ENCODE data around the gene MACROH2A1. TPM values are rescaled to one million over a fixed set of nuclear protein-coding genes. Genes with fewer than 3 reads are reported as not detected.

The MACROH2A1 gene
- total RNA-seq, 1 donor from 2014 or later, result 123 TPM

GRCh38 chr5:135393229-135393628, 5.8 kb downstream of the MACROH2A1 start:
- peaks cover 10% of the 10 kb centered on the region for H3K36me3 Mint-ChIP-seq (ENCODE audit: unreplicated experiment)
- no peak overlapping the region for H3K27ac Mint-ChIP-seq (ENCODE audit: unreplicated experiment)
- H3K9me3 Mint-ChIP-seq (ENCODE audit: unreplicated experiment), result no peaks in the 10 kb centered on the region
- no peak overlapping the region for H3K4me3 Mint-ChIP-seq (ENCODE audit: unreplicated experiment)
- DNase-seq (ENCODE audit: extremely low spot score, unreplicated experiment), result no peak
- H3K4me1 Mint-ChIP-seq (ENCODE audit: unreplicated experiment), result peaks cover 43% of the 10 kb centered on the region
- H3K27me3 Mint-ChIP-seq (ENCODE audit: unreplicated experiment), result no peaks in the 10 kb centered on the region
- TF ChIP-seq, protein P1, sequence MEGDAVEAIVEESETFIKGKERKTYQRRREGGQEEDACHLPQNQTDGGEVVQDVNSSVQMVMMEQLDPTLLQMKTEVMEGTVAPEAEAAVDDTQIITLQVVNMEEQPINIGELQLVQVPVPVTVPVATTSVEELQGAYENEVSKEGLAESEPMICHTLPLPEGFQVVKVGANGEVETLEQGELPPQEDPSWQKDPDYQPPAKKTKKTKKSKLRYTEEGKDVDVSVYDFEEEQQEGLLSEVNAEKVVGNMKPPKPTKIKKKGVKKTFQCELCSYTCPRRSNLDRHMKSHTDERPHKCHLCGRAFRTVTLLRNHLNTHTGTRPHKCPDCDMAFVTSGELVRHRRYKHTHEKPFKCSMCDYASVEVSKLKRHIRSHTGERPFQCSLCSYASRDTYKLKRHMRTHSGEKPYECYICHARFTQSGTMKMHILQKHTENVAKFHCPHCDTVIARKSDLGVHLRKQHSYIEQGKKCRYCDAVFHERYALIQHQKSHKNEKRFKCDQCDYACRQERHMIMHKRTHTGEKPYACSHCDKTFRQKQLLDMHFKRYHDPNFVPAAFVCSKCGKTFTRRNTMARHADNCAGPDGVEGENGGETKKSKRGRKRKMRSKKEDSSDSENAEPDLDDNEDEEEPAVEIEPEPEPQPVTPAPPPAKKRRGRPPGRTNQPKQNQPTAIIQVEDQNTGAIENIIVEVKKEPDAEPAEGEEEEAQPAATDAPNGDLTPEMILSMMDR (IDR thresholded peaks at IDR 0.05), result no peak

DNA sequence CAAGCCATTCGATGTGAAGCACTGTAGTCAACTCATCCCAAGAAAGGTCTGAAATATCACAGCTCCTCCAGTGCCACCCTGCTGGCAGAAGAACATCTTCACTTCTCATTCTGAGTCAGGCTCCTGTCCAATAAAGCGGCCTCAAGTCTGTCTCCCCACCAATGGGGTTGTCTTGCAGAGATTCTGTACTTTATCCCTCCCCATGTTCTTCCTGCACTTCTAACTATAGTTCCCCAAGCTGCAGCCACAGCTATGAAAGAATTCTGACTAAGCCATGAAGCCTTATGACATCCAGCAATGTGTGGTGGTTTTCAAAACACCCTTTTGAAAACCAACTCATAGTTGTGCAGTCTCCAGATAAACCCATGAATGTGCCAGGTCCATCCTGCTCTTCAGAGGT, 6.8 kb downstream of the MACROH2A1 start:
- TF ChIP-seq, protein P1 (IDR thresholded peaks at IDR 0.05), result no peak
- peaks cover 13% of the 10 kb centered on the region for H3K36me3 Mint-ChIP-seq (ENCODE audit: unreplicated experiment)
- no peak overlapping the region for H3K4me3 Mint-ChIP-seq (ENCODE audit: unreplicated experiment)
- peak overlapping the region; percentile 50 for H3K27ac Mint-ChIP-seq (ENCODE audit: unreplicated experiment)
- H3K9me3 Mint-ChIP-seq (ENCODE audit: unreplicated experiment), result no peaks in the 10 kb centered on the region
- no peak for DNase-seq (ENCODE audit: extremely low spot score, unreplicated experiment)
- H3K27me3 Mint-ChIP-seq (ENCODE audit: unreplicated experiment), result no peaks in the 10 kb centered on the region
- peaks cover 38% of the 10 kb centered on the region for H3K4me1 Mint-ChIP-seq (ENCODE audit: unreplicated experiment)

DNA sequence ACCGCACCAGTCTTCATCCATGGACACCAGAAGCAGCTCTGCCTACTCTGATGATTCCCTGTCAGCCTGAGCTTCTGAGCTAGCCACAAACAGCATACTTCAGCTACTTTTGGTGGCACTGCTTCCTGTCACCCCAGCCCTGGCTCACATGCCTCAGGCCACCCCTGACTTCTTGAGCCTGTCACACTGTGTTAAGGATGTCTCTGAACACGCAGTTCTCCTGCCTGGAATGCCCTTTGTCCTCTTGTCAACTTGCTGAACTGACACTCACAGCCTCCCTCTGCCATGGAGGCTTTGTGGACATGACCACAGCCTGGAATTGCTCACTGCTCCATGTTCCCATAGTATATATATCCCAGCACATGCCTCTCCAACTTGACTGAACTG, 7.2 kb downstream of the MACROH2A1 start:
- peaks cover 13% of the 10 kb centered on the region for H3K36me3 Mint-ChIP-seq (ENCODE audit: unreplicated experiment)
- H3K27me3 Mint-ChIP-seq (ENCODE audit: unreplicated experiment), result no peaks in the 10 kb centered on the region
- TF ChIP-seq, protein P1 (IDR thresholded peaks at IDR 0.05), result no peak
- DNase-seq (ENCODE audit: extremely low spot score, unreplicated experiment), result peak; percentile 53
- H3K9me3 Mint-ChIP-seq (ENCODE audit: unreplicated experiment), result no peaks in the 10 kb centered on the region
- peak overlapping the region; percentile 50 for H3K27ac Mint-ChIP-seq (ENCODE audit: unreplicated experiment)
- H3K4me3 Mint-ChIP-seq (ENCODE audit: unreplicated experiment), result no peak overlapping the region
- H3K4me1 Mint-ChIP-seq (ENCODE audit: unreplicated experiment), result peaks cover 38% of the 10 kb centered on the region

GRCh38 chr5:135391116-135391868, 7.7 kb downstream of the MACROH2A1 start:
- TF ChIP-seq, protein P1 (IDR thresholded peaks at IDR 0.05), result no peak
- no peak for DNase-seq (ENCODE audit: extremely low spot score, unreplicated experiment)
- Mint-ChIP-seq H3K4me3 (ENCODE audit: unreplicated experiment) (no peak overlapping the region), H3K27ac (ENCODE audit: unreplicated experiment) (peak overlapping the region; percentile 50), H3K27me3 (ENCODE audit: unreplicated experiment) (no peaks in the 10 kb centered on the region), H3K9me3 (ENCODE audit: unreplicated experiment) (no peaks in the 10 kb centered on the region), H3K4me1 (ENCODE audit: unreplicated experiment) (peaks cover 43% of the 10 kb centered on the region), H3K36me3 (ENCODE audit: unreplicated experiment) (peaks cover 18% of the 10 kb centered on the region)

DNA sequence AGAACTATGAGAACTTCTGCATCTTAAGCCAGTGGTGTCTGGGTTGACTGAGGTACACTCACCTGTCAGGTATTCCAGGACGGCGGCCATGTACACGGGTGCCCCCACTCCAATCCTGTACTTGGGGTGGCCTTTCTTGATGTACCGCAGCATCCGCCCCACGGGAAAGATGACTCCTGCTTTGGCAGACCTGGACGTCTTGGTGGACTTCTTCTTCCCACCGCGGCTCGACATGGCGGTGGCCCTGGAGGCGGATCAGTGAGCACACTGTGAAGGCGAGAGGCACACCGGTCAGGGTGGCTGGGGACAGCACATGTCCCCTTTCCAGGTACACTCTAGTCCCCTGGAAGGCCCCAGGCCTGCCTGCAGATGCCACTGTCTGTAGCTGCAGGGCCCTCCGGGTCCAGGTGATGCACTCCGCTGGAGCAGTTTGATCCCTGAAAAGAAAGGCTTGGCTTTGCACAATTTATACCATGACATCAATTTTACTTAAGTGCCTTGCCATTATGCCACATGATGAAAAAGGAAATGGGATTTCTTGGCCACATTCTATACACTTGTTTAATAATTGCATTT, 10.1 kb downstream of the MACROH2A1 start:
- Mint-ChIP-seq H3K27ac (ENCODE audit: unreplicated experiment) (no peak overlapping the region), H3K27me3 (ENCODE audit: unreplicated experiment) (no peaks in the 10 kb centered on the region)

More for the DNA sequence above, 10.1 kb downstream of the MACROH2A1 start:
- Mint-ChIP-seq H3K9me3 (ENCODE audit: unreplicated experiment) (no peaks in the 10 kb centered on the region), H3K36me3 (ENCODE audit: unreplicated experiment) (peaks cover 27% of the 10 kb centered on the region), H3K4me3 (ENCODE audit: unreplicated experiment) (no peak overlapping the region), H3K4me1 (ENCODE audit: unreplicated experiment) (peaks cover 34% of the 10 kb centered on the region)
- TF ChIP-seq, protein P1 (IDR thresholded peaks at IDR 0.05), result no peak
- peak; percentile 66 for DNase-seq (ENCODE audit: extremely low spot score, unreplicated experiment)
